Measurements from ENCODE around the gene XAB2.

Gene XAB2

GRCh38 chr19:7575434-7576040, 53.8 kb downstream of the XAB2 start:
- no peak for DNase-seq

- no peak for DNase-seq
Measured at GRCh38 chr19:7570761-7571160, 58.6 kb downstream of the XAB2 start.
